SK-N-SH (cell line): Measurements from ENCODE around the gene NT5M.

Experiments
- EZH2phosphoT487 ChIP-seq: fragments of 200-600 bp; sonication (generic); IDR thresholded peaks from 2 replicates; pipeline ENCODE4 v1.6.1; 2017; ENCODE audit warnings: low read depth, mixed run types, mild to moderate bottlenecking, antibody characterized with exemption, moderate library complexity, borderline replicate concordance
- MXI1 ChIP-seq: IDR thresholded peaks from 2 replicates; pipeline ENCODE4 v1.6.1; 2012; ENCODE audit warnings: mild to moderate bottlenecking, low read depth, low read length, improper control_type of control experiment
- POLR2AphosphoS5 ChIP-seq: IDR thresholded peaks from 2 replicates; pipeline ENCODE4 v1.6.1; 2012; ENCODE audit warnings: low read depth, low read length
- TAF1 ChIP-seq: IDR thresholded peaks from 2 replicates; pipeline ENCODE4 v1.6.1; 2012; ENCODE audit warnings: low read depth, mild to moderate bottlenecking, low read length, moderate library complexity, borderline replicate concordance
- TF ChIP-seq, protein P1 (sequence below): IDR thresholded peaks from 2 replicates; pipeline ENCODE4 v1.4.0; 2012; ENCODE audit warnings: low read depth
- TF ChIP-seq, protein P2 (sequence below): fragments of 200-600 bp; sonication (generic); IDR thresholded peaks from 2 replicates; pipeline ENCODE4 v1.6.1; 2017; ENCODE audit warnings: antibody characterized with exemption, mild to moderate bottlenecking, moderate library complexity
- TF ChIP-seq, protein P3 (sequence below): IDR thresholded peaks from 2 replicates; pipeline ENCODE4 v1.4.0; 2012; ENCODE audit warnings: low read depth, borderline replicate concordance

DNA sequence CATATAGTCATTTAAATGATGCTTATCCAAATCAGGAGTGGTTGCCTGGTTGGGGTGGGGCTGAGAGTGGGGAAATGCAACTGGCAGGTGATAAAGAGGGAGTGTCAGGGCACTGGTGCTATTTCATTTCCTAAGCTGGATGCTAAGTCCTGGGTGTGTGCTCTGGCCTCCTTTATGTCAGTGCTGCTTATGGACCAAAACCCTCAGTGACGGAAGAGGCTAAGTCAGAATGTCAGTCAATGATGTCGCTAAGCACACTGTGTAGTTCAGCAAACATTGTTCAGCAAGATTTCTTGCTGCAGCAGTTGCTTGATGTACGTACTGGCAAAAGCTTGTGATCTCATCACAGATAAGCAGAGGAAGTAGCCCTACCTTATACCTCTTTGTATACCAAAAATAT lies 49.8 kb upstream of the NT5M start:
- TF ChIP-seq EZH2phosphoT487 (no peak), MXI1 (no peak), TAF1 (no peak), POLR2AphosphoS5 (no peak)
- TF ChIP-seq, protein P1, sequence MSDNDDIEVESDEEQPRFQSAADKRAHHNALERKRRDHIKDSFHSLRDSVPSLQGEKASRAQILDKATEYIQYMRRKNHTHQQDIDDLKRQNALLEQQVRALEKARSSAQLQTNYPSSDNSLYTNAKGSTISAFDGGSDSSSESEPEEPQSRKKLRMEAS, result no peak
- TF ChIP-seq, protein P2, sequence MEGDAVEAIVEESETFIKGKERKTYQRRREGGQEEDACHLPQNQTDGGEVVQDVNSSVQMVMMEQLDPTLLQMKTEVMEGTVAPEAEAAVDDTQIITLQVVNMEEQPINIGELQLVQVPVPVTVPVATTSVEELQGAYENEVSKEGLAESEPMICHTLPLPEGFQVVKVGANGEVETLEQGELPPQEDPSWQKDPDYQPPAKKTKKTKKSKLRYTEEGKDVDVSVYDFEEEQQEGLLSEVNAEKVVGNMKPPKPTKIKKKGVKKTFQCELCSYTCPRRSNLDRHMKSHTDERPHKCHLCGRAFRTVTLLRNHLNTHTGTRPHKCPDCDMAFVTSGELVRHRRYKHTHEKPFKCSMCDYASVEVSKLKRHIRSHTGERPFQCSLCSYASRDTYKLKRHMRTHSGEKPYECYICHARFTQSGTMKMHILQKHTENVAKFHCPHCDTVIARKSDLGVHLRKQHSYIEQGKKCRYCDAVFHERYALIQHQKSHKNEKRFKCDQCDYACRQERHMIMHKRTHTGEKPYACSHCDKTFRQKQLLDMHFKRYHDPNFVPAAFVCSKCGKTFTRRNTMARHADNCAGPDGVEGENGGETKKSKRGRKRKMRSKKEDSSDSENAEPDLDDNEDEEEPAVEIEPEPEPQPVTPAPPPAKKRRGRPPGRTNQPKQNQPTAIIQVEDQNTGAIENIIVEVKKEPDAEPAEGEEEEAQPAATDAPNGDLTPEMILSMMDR, result no peak
- TF ChIP-seq, protein P3, sequence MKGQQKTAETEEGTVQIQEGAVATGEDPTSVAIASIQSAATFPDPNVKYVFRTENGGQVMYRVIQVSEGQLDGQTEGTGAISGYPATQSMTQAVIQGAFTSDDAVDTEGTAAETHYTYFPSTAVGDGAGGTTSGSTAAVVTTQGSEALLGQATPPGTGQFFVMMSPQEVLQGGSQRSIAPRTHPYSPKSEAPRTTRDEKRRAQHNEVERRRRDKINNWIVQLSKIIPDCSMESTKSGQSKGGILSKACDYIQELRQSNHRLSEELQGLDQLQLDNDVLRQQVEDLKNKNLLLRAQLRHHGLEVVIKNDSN, result no peak
